GM12865 (cell line): ENCODE data around the gene CTSV.
"Not testable (repeated sequence)": the region's sequence is repeated elsewhere in the genome, so short reads cannot be mapped to it uniquely, and the experiment has no call there.

Experiments used
- DNase-seq: peaks from one replicate; pipeline ENCODE4 v3.0.0; 2010; ENCODE audit warnings: low read depth
- H3K4me3 ChIP-seq: 2 replicates; pipeline ENCODE4 v1.5.1; 2011; ENCODE audit warnings: mild to moderate bottlenecking, low read depth, low read length, control low read depth
- TF ChIP-seq, protein P1 (sequence below): IDR thresholded peaks from 2 replicates; pipeline ENCODE4 v1.5.1; 2011; ENCODE audit warnings: low read length, control low read depth, low read depth, inconsistent platforms; ENCODE audit not compliant: insufficient read depth; ENCODE audit errors: missing control alignments

The CTSV gene

DNA sequence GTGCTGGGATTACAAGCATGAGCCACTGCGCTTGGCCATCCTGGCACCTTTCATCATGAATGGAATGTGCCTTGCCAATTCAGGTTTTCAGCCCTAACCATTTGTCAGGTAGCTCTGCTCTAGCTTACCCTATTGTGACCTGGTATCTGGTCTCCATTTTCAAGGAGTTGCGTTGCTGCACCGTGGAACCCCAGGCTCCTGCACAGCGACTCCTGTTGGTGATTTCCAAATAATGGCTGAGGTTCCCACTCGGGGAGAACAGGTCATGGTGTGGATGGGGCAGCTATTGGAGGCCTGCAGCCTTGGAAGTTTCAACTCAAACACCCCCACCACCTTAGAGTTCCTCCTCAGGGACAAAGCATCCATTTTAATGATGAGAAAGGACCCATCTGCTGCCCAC, 18.7 kb upstream of the CTSV start:
- DNase-seq: no peak
- H3K4me3 ChIP-seq: no peak overlapping the region
- TF ChIP-seq, protein P1, sequence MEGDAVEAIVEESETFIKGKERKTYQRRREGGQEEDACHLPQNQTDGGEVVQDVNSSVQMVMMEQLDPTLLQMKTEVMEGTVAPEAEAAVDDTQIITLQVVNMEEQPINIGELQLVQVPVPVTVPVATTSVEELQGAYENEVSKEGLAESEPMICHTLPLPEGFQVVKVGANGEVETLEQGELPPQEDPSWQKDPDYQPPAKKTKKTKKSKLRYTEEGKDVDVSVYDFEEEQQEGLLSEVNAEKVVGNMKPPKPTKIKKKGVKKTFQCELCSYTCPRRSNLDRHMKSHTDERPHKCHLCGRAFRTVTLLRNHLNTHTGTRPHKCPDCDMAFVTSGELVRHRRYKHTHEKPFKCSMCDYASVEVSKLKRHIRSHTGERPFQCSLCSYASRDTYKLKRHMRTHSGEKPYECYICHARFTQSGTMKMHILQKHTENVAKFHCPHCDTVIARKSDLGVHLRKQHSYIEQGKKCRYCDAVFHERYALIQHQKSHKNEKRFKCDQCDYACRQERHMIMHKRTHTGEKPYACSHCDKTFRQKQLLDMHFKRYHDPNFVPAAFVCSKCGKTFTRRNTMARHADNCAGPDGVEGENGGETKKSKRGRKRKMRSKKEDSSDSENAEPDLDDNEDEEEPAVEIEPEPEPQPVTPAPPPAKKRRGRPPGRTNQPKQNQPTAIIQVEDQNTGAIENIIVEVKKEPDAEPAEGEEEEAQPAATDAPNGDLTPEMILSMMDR: no peak

DNA sequence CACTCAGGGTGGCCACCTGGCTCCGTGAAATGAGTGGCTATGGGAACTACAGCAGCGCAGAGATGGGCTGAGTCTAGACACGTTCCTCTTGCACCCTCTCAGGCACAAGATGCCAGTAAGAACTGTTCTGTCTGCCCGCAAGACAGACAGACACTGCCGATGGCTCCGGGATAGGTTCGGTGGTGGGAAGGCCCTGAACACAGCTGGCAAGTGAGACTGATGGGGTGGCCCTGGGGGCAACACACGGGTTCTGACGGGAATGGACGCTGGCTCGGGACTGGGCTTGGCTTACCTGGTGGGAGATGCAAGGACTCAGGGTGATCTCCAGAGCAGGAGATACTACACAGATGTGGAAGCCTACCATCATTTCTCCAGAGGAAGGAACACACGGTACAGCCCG, 16.9 kb upstream of the CTSV start:
- DNase-seq, H3K4me3 ChIP-seq: not testable (repeated sequence)

GRCh38 chr9:97053717-97054116, 14.8 kb upstream of the CTSV start:
- DNase-seq: no peak
- no peak overlapping the region for H3K4me3 ChIP-seq
- TF ChIP-seq, protein P1: no peak

DNA sequence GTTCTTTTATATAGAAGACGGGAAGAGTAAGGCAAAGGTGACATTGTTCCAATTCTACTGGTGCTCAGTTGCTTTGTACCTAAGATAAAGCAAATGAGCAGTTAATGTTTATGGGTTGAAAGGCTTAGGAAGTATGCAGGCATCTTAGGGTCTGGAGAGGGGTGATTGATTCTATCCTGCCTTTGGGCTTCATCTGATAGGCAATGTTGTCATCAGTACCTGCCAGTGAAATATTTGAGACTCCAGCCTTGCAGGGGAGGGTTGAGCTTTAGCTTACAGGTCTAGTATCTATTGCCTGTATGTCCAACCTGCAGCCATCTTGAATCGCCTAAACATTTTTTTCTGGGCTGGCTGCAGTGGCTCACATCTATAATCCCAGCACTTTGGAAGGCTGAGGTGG, 13.8 kb upstream of the CTSV start:
- TF ChIP-seq, protein P1: no peak
- no peak for DNase-seq
- H3K4me3 ChIP-seq: no peak overlapping the region

- H3K4me3 ChIP-seq: no peak overlapping the region
- no peak for DNase-seq
- TF ChIP-seq, protein P1: no peak
Observed at GRCh38 chr9:97046228-97046627, 7.3 kb upstream of the CTSV start.

- H3K4me3 ChIP-seq: no peak overlapping the region
- DNase-seq: no peak
- TF ChIP-seq, protein P1: no peak
Observed at GRCh38 chr9:97045300-97045699, 6.4 kb upstream of the CTSV start.

DNA sequence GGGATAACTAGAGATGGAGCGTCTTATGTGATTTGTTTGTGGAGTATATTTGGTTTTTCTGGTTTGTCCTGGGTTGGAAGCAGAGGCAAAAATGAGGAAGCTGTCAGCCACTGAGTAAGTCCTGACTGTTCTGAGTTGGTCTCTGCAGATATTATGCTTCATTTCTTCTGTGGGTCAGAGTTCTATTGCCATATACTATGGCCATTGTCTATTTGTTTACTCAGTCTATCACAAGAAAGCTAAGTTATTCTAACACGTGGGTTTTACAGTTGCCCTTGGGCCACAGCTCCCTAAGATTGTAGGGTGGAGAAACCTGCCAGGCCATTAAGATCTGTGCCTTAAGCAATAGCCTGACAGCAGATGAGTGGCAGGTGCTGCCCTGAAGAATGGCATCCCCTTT, 3.0 kb upstream of the CTSV start:
- no peak overlapping the region for H3K4me3 ChIP-seq
- TF ChIP-seq, protein P1: no peak
- DNase-seq: no peak

GRCh38 chr9:97039514-97039860, 545 bp upstream of the CTSV start:
- TF ChIP-seq, protein P1: no peak
- no peak for DNase-seq
- H3K4me3 ChIP-seq: peak overlapping the region; percentile 57

GRCh38 chr9:97023505-97023904, 15.4 kb downstream of the CTSV start:
- DNase-seq: not testable (repeated sequence)

DNA sequence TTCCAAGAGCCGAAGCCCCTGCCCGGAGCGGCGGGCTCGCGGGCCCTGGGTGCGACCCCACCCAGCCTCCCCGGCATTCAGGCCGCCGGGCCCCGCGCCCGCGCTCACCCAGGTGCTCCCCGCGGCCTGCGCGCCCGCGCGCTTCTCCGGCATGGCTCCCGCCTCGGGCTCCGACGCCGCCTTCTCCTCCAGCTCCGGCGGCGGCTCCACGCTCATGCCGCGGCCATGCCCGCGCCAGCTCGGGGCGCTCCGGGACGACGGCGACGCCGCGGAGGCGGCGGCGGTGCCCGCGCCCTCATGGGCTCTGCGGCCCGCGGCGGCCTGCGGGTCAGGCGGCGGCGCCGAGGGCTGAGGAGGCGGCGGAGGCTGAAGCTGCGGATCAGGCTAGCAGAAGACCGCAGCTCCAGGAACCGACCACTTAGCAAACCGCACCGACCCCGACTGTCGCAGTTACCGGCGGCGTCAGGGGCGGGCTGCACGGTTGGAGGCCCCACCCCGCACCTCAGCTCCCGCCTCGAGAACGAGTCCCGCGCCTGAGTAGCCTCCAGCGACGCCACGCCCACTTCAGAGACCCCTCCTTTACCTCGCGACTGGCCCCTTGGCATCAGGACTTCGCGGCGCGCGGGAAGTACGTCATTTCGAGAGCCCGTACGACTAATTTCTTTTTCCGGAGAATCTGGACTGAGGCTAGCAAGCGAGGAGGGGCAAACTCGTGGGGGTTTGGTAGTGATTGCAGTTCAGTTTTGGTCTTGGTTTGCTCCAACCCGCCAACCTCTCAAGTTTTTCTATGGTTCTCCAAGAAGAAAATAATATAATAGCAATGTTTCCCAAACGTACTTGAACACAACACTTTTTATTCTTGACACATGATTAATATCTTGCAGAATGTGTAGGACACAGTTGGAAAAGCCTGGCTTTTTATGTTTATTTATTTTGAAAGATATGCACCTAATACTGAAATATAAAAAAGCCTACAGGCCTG, 25.5 kb downstream of the CTSV start:
- peak overlapping the region; percentile 66 for H3K4me3 ChIP-seq
- DNase-seq: peak; percentile 77

More at GRCh38 chr9:97023505-97023904, 15.4 kb downstream of the CTSV start:
- not testable (repeated sequence) for H3K4me3 ChIP-seq
